GM10266 (cell line): ENCODE data around the gene EIF6.
"Not testable (repeated sequence)": the region's sequence is repeated elsewhere in the genome, so short reads cannot be mapped to it uniquely, and the experiment has no call there.

Experiments used
- DNase-seq: peaks from one replicate; pipeline ENCODE4 v3.0.0; 2012; ENCODE audit errors: extremely low spot score
- CTCF ChIP-seq: IDR thresholded peaks from 2 replicates; pipeline ENCODE4 v1.5.1; 2012; ENCODE audit warnings: mild to moderate bottlenecking, low read depth; ENCODE audit not compliant: control insufficient read depth, insufficient read depth; ENCODE audit errors: missing control alignments

EIF6 gene

GRCh38 chr20:35270021-35270902 lies 14.3 kb downstream of the EIF6 start:
- TF ChIP-seq CTCF, result no peak
- no peak for DNase-seq

- TF ChIP-seq CTCF, result peak; percentile 81
- DNase-seq, result peak; percentile 77
Measured at GRCh38 chr20:35269055-35269781, 15.4 kb downstream of the EIF6 start.

DNA sequence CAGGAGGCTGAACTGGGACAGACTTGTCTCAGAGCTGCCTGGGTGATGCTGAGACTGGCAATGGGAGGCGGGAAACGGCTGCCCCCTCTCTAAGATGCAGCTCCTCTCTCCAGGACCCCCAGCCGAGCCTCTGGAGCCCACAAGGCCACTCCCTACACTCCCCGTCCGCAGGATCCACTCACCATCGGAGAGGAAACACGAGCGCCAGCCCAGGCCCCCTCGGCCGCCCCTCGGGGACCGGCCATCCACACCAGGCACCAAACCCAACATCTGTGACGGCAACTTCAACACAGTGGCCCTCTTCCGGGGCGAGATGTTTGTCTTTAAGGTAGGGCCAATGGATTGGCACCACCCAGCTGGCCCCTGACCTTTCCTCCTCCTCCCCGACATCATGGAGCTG lies 17.5 kb downstream of the EIF6 start:
- TF ChIP-seq CTCF, result no peak

DNA sequence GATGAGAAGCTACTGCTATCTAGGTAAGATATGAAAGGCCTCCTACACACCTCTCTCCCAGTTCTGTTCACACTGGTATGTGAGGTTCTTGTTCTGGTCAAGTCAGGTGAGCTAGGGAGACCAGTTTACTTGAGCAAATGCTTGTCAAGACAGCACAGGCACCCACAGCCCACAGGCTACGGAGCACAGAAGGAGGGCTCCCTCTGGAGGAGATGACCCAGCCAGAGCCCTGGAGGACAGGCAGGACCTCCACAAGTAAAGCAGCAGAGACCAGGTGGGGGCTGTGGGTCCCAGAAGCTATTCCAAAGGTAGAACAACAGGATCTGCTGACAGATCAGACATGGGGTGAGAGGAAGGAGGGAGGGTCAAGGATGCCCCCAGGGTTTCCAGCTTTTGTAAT lies 19.8 kb downstream of the EIF6 start:
- no peak for TF ChIP-seq CTCF
- DNase-seq, result no peak

More for the DNA sequence above, 17.5 kb downstream of the EIF6 start:
- DNase-seq, result no peak

DNA sequence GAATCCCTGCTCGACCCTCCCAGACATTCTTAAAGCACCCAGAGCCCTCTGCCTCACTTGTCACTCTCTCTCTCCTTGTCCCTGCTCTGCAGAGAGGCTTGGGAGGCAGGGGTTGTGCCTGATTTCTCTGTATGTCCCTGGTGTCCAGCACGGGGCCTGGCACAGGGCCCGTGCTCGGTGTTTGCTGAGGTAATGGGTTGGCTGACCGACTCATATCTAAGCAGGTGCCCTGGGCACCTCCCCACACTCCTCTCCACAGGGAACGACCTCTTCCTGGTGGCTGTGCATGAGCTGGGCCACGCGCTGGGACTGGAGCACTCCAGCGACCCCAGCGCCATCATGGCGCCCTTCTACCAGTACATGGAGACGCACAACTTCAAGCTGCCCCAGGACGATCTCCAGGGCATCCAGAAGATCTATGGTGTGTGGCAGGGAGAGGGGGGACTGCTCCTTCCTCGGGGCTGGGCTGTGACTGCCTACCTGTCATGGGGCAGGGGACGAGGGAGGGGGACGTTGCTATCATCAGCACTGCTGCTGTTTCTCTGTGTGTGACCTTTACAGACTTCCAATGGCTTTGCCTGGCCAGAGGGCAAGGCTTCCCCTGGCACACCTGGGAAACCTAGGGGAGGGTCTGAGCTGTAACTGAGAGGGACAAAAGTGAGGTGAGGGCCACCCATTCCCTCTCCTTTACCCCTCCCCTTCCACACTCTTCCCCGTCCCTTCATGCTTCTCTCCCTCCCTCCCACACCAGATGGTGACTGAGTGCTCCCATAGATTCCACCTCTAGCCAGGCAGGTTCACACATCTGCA lies 20.8 kb downstream of the EIF6 start:
- no peak for TF ChIP-seq CTCF
- DNase-seq, result no peak

DNA sequence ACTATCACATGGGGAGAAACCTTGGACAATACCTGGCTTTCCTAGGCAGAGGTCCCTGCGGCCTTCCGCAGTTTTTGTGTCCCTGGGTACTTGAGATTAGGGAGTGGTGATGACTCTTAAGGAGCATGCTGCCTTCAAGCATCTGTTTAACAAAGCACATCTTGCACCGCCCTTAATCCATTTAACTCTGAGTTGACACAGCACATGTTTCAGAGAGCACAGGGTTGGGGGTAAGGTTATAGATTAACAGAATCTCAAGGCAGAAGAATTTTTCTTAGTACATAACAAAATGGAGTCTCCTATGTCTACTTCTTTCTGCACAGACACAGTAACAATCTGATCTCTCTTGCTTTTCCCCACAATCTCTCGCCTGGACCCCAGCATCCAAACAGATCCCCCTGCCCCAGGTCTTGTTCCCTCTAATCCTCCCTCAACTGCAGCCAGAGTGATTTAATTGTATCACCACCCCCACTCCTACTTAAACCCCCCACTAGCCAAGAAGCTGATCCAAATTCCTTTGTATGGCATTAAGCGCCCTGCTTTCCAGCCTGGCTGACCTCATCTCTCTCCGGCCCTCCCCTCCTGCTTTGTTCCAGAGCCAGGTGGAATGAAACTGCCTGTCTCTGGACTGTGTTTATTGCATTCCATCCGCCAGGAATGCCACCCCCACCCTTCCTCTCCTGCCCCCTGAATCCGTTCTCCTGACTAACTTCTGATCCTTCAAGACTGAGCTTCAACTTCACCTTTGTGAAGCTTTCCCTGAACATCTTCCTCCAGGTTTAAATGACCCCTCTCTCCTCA lies 21.6 kb downstream of the EIF6 start:
- DNase-seq, result not testable (repeated sequence)

- not testable (repeated sequence) for DNase-seq
Measured at GRCh38 chr20:35262321-35262720, 22.3 kb downstream of the EIF6 start.
